Ovary (tissue), 3 donors: ENCODE results near the gene TYW1B.
"Not testable (repeated sequence)": the region's sequence is repeated elsewhere in the genome, so short reads cannot be mapped to it uniquely, and the experiment has no call there.

Experiments
- EP300 ChIP-seq: sonication (generic); formaldehyde crosslinking; IDR thresholded peaks from one replicate; pipeline ENCODE4 v1.6.1; 2017; ENCODE audit warnings: antibody characterized with exemption
- POLR2A ChIP-seq: fragments of 450-650 bp; IDR thresholded peaks from one replicate; pipeline ENCODE4 v1.6.1; 2017; ENCODE audit warnings: antibody characterized with exemption, mild to moderate bottlenecking, moderate library complexity
- TF ChIP-seq, protein P1 (sequence below), 3 donors: fragments of 450-650 bp in 2 of 3; fragments of 200-600 bp in 1 of 3; IDR thresholded peaks; one replicate each; pipeline versions ENCODE4 v1.5.1 to v1.8.0; 2016 to 2022; ENCODE audit warnings: antibody characterized with exemption in 3 of 3, mild to moderate bottlenecking in 1 of 3
- donor health status: DM: no; HTN: no; CAD: no.

DNA sequence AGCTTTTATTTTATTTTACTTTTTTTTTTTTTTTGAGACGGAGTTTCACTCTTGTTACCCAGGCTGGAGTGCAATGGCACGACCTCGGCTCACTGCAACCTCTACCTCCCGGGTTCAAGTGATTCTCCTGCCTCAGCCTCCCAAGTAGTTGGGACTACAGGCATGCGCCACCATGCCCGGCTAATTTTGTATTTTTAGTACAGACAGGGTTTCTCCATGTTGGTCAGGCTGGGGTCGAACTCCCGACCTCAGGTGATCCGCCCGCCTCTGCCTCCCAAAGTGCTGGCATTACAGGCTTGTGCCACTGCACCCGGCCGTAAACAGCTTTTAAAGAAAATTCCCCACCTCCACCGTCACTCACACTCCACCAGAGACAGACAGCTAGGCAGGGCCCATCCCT, 19.5 kb downstream of the TYW1B start:
- TF ChIP-seq, protein P1, sequence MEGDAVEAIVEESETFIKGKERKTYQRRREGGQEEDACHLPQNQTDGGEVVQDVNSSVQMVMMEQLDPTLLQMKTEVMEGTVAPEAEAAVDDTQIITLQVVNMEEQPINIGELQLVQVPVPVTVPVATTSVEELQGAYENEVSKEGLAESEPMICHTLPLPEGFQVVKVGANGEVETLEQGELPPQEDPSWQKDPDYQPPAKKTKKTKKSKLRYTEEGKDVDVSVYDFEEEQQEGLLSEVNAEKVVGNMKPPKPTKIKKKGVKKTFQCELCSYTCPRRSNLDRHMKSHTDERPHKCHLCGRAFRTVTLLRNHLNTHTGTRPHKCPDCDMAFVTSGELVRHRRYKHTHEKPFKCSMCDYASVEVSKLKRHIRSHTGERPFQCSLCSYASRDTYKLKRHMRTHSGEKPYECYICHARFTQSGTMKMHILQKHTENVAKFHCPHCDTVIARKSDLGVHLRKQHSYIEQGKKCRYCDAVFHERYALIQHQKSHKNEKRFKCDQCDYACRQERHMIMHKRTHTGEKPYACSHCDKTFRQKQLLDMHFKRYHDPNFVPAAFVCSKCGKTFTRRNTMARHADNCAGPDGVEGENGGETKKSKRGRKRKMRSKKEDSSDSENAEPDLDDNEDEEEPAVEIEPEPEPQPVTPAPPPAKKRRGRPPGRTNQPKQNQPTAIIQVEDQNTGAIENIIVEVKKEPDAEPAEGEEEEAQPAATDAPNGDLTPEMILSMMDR (IDR thresholded peaks at IDR 0.05), result not testable (repeated sequence)
- not testable (repeated sequence) for TF ChIP-seq POLR2A, EP300
